SK-N-MC (cell line): ENCODE data around the gene RTL5.

ENCODE experiments used
- DNase-seq: peaks from one replicate; pipeline ENCODE4 v3.0.0-alpha.2; 2011; ENCODE audit warnings: low read depth, low spot score
- H3K27ac ChIP-seq: fragments of 200-600 bp; sonication (generic); 2 replicates; pipeline ENCODE4 v1.5.1; 2016; ENCODE audit warnings: mixed run types
- H3K36me3 ChIP-seq: fragments of 200-600 bp; sonication (generic); 2 replicates; pipeline ENCODE4 v1.6.1; 2017; ENCODE audit warnings: antibody characterized with exemption, low read length, mixed read lengths; ENCODE audit not compliant: insufficient read depth
- H3K4me3 ChIP-seq: fragments of 200-600 bp; sonication (generic); 2 replicates; pipeline ENCODE4 v1.5.1; 2016
- H3K9ac ChIP-seq: fragments of 200-600 bp; sonication (generic); 2 replicates; pipeline ENCODE4 v1.8.0; 2017; ENCODE audit warnings: mixed run types, mixed read lengths; ENCODE audit not compliant: insufficient read length
- H3K9me3 ChIP-seq: fragments of 200-600 bp; sonication (generic); 2 replicates; pipeline ENCODE4 v1.6.1; 2017; ENCODE audit warnings: low read depth, mild to moderate bottlenecking, antibody characterized with exemption, low read length, moderate library complexity, mixed read lengths
- EZH2 ChIP-seq: fragments of 200-600 bp; sonication (generic); IDR thresholded peaks from one replicate; pipeline ENCODE4 v1.6.1; 2017; ENCODE audit warnings: antibody characterized with exemption
- FOXP2 ChIP-seq: optimal IDR thresholded peaks from 2 replicates; pipeline ENCODE3; 2011; ENCODE audit warnings: mild to moderate bottlenecking, moderate library complexity; ENCODE audit not compliant: insufficient read depth; ENCODE audit errors: extremely low read length, control extremely low read depth
- POLR2AphosphoS5 ChIP-seq: IDR thresholded peaks from 2 replicates; pipeline ENCODE4 v1.6.1; 2012; ENCODE audit warnings: mild to moderate bottlenecking, low read depth, low read length, borderline replicate concordance

RTL5 gene

GRCh38 chrX:72126048-72126415 is 5.7 kb downstream of the RTL5 start:
- Histone ChIP-seq H3K9me3 (no peaks in the 10 kb centered on the region), H3K27ac (no peak overlapping the region), H3K9ac (no peak overlapping the region), H3K36me3 (no peaks in the 10 kb centered on the region), H3K4me3 (no peak overlapping the region)
- TF ChIP-seq EZH2 = no peak
- TF ChIP-seq POLR2AphosphoS5 = no peak
- no peak for TF ChIP-seq FOXP2
- no peak for DNase-seq

- Histone ChIP-seq H3K9me3 (no peaks in the 10 kb centered on the region), H3K9ac (no peak overlapping the region), H3K4me3 (no peak overlapping the region), H3K27ac (no peak overlapping the region), H3K36me3 (no peaks in the 10 kb centered on the region)
- no peak for TF ChIP-seq POLR2AphosphoS5
- TF ChIP-seq EZH2 = no peak
- TF ChIP-seq FOXP2 = no peak
- no peak for DNase-seq
Observed at GRCh38 chrX:72125331-72126047, 6.2 kb downstream of the RTL5 start.

GRCh38 chrX:72124540-72125201 is 7.0 kb downstream of the RTL5 start:
- Histone ChIP-seq H3K9me3 (no peaks in the 10 kb centered on the region), H3K27ac (no peak overlapping the region), H3K36me3 (no peaks in the 10 kb centered on the region), H3K9ac (no peak overlapping the region), H3K4me3 (no peak overlapping the region)
- TF ChIP-seq POLR2AphosphoS5 = no peak
- TF ChIP-seq EZH2 = no peak
- TF ChIP-seq FOXP2 = no peak
- no peak for DNase-seq

- Histone ChIP-seq H3K9ac (no peak overlapping the region), H3K36me3 (no peaks in the 10 kb centered on the region), H3K9me3 (no peaks in the 10 kb centered on the region), H3K4me3 (no peak overlapping the region), H3K27ac (no peak overlapping the region)
- no peak for DNase-seq
- TF ChIP-seq FOXP2 (no peak), EZH2 (no peak), POLR2AphosphoS5 (no peak)
Observed at GRCh38 chrX:72123471-72124185, 8.1 kb downstream of the RTL5 start.

- Histone ChIP-seq H3K9me3 (no peaks in the 10 kb centered on the region), H3K27ac (no peak overlapping the region)
- DNase-seq = no peak
Observed at GRCh38 chrX:72122621-72123337, 8.9 kb downstream of the RTL5 start.

GRCh38 chrX:72121383-72121782 is 10.3 kb downstream of the RTL5 start:
- Histone ChIP-seq H3K9ac (no peak overlapping the region), H3K36me3 (no peaks in the 10 kb centered on the region), H3K9me3 (no peaks in the 10 kb centered on the region), H3K27ac (no peak overlapping the region), H3K4me3 (no peak overlapping the region)
- DNase-seq = no peak
- no peak for TF ChIP-seq POLR2AphosphoS5
- TF ChIP-seq FOXP2 = no peak
- TF ChIP-seq EZH2 = no peak

More at GRCh38 chrX:72122621-72123337, 8.9 kb downstream of the RTL5 start:
- TF ChIP-seq FOXP2 (no peak), EZH2 (no peak), POLR2AphosphoS5 (no peak)
- H3K9ac ChIP-seq = no peak overlapping the region
- H3K4me3 ChIP-seq = no peak overlapping the region
- no peaks in the 10 kb centered on the region for H3K36me3 ChIP-seq

GRCh38 chrX:72120837-72121236 is 10.9 kb downstream of the RTL5 start:
- DNase-seq = no peak
- no peaks in the 10 kb centered on the region for H3K36me3 ChIP-seq
- H3K27ac ChIP-seq = no peak overlapping the region
- no peak overlapping the region for H3K9ac ChIP-seq
- H3K9me3 ChIP-seq = no peaks in the 10 kb centered on the region
- TF ChIP-seq FOXP2 = no peak
- no peak for TF ChIP-seq EZH2
- no peak for TF ChIP-seq POLR2AphosphoS5
- H3K4me3 ChIP-seq = no peak overlapping the region

- H3K27ac ChIP-seq = no peak overlapping the region
- no peak overlapping the region for H3K4me3 ChIP-seq
- H3K9ac ChIP-seq = no peak overlapping the region
- no peak for DNase-seq
- no peaks in the 10 kb centered on the region for H3K36me3 ChIP-seq
- H3K9me3 ChIP-seq = no peaks in the 10 kb centered on the region
- TF ChIP-seq FOXP2 (no peak), EZH2 (no peak), POLR2AphosphoS5 (no peak)
Observed at GRCh38 chrX:72117636-72118210, 14.0 kb downstream of the RTL5 start.
